ENCODE data around the gene EHD4. TPM values are rescaled to one million over a fixed set of nuclear protein-coding genes. Genes with fewer than 3 reads are reported as not detected.

EHD4 gene
- total RNA-seq, 4 donors from 2014 or later, result 30.5 to 88.6 (median 37.8) TPM

DNA sequence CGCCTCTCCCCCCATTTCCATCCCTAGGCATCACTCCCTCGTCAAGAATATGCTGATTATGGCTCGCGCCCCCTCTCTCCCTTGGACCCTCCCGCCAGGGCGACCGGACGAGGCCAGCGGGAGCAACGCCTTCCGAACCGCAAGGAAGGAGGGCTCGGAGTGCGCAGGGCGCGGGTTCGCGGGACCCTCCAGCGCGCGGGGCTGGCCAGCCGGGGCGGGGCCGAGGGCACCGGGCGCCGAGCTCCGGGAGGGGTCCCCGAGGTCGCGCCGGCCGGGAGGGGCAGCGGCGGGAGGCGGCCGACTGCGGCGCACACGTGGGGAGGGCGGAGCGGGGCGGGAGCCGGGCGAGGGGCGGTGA lies 483 bp downstream of the EHD4 start:
- DNase-seq (ENCODE audit: low spot score) (no peak), ATAC-seq (ENCODE audit: low FRiP score) (peak; percentile 59)
- TF ChIP-seq, protein P1, sequence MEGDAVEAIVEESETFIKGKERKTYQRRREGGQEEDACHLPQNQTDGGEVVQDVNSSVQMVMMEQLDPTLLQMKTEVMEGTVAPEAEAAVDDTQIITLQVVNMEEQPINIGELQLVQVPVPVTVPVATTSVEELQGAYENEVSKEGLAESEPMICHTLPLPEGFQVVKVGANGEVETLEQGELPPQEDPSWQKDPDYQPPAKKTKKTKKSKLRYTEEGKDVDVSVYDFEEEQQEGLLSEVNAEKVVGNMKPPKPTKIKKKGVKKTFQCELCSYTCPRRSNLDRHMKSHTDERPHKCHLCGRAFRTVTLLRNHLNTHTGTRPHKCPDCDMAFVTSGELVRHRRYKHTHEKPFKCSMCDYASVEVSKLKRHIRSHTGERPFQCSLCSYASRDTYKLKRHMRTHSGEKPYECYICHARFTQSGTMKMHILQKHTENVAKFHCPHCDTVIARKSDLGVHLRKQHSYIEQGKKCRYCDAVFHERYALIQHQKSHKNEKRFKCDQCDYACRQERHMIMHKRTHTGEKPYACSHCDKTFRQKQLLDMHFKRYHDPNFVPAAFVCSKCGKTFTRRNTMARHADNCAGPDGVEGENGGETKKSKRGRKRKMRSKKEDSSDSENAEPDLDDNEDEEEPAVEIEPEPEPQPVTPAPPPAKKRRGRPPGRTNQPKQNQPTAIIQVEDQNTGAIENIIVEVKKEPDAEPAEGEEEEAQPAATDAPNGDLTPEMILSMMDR (IDR thresholded peaks at IDR 0.05), result no peak

DNA sequence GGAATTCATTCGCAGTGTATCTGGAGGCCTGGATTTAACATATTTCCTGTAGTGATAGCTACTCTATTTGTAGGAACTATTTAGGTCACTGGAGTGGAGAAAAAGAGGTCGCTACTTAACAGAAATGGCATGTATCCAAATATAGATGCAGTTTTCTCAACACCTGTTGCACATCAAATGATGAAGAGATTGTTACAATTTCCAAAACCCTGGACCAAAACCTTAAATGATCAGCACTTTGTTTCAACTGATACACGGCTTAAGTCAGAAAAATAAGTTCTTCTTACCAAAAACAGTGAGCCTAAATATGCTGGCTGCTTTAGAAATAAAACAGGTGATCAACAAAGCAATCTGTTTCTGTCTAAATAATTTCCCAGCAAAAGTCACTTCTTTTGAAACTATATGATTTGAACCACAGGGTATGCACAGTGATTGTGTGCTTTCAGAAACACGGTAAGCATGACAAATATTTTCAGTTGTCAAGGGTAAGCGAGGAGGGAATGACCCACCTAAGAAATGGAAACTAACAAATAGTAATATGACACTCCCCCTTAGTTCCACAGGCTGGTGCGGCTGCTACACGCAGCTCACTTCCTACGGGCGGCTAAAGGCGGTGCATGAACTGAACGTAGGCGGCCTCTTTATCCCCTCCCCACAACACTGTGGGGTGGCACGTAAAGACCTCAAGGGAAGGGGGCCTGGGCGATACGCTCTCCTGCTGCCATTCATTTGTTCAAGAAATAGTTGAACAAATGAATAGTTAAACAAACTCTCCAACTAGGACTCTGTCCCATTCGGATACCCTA lies 1.1 kb downstream of the EHD4 start:
- ATAC-seq (ENCODE audit: low FRiP score), result peak; percentile 54
- no peak for DNase-seq (ENCODE audit: low spot score)
- TF ChIP-seq, protein P1 (IDR thresholded peaks at IDR 0.05), result no peak

DNA sequence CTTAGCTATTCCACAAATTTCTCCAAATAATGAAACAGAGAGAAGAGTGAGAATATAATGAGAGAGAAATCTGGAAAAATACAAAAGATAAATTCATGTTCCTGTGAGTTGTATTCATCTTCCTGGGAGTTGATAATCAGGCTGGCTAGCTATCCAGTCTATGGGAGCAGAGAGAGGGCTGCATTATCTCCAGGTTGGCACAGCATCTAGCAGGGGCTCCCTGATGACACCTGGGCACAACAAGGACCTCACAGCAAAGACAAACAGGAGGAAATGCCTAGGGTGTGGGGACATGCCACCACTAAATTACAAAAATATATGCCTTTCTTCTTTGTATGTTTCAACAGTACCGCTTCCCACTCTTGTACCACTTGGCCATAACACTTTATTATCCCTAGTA lies 1.9 kb downstream of the EHD4 start:
- DNase-seq (ENCODE audit: low spot score) (no peak), ATAC-seq (ENCODE audit: low FRiP score) (no peak)
- TF ChIP-seq, protein P1 (IDR thresholded peaks at IDR 0.05), result no peak

DNA sequence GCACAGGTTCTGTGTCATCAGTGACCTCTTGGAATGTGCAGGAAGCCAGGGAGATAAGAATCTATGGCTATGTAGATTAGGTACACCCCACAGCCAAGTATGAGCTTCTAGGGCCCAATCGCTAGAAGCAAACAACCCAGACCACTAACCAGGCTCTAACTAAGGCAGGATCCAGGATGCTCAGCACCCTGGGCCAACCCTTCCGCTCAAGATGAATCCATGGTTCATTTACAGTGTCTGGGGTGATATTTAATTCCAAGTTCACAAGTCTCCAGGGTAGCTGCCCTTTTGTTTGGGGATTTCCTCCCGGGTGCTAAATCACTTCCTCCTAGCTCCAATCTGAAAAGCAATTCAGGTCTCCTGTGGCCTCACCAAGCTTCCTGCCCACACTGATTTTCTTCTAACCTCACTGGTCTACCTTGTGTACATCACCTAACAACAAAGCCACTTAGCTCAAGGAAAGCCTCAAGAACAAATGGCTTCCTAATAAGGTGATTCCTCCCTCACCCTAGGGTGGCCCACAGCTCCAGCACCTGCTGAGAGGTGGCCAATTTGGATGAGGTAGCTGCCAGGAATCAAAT lies 2.4 kb downstream of the EHD4 start:
- no peak for DNase-seq (ENCODE audit: low spot score)
- no peak for ATAC-seq (ENCODE audit: low FRiP score)
- TF ChIP-seq, protein P1 (IDR thresholded peaks at IDR 0.05), result no peak

DNA sequence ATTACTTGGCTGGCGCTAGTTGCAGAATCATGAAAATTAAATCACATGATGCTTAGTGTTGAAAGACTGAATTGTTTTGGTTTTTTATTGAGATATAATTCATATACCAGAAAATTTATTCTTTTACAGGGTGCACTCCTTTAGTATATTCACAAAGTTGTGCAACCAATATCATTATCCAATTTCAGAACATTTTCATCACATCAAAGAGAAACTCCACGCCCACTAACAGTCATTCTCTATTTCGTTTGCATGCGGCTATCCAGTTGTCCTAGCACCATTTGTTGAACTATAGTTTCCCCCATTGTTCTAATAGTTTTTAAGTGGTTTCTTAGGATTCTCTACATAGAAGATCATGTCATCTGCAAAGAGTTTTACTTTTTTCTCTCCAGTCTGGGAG lies 3.7 kb downstream of the EHD4 start:
- ATAC-seq (ENCODE audit: low FRiP score), result no peak
- TF ChIP-seq, protein P1 (IDR thresholded peaks at IDR 0.05), result no peak
- no peak for DNase-seq (ENCODE audit: low spot score)

DNA sequence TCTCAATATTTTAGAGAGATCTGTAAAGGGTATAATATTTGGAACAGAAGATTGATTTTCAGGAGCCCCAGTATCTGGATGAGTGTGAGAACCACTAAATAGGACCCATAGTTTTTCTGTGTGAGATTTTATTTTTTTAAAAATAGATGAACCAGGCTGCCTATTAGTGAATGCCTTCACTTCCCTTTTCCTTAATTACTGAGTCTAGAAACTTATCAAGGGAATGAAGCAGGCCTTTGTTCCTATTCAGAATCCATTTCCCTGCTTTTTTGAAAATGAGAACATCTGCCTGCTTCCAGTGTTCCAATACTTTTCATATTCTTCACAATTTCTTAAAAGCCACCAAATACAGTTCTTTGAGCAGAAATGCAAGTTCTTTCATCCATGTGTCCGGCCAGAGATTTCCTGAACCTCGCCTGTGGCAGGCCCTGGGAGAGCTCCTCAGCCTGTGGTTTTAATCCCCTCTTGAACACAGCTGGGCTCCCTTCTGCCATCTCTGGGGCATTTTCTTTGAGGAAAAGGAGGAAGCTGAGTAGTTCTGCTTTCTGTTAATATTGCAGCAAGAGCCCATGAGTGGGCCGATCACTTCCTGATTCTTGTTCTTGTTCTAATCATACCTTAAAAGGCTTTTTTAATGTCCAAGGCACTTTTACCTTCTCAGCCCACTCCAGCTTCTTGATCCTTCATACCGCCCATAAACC lies 4.7 kb downstream of the EHD4 start:
- no peak for ATAC-seq (ENCODE audit: low FRiP score)
- DNase-seq (ENCODE audit: low spot score), result no peak
- TF ChIP-seq, protein P1 (IDR thresholded peaks at IDR 0.05), result no peak
